LNCaP clone FGC (cell line): ENCODE results near the gene PDZRN3.
A peak's percentile ranks its signal among the peaks of the same experiment; 100 is the strongest.

ENCODE experiments used
- DNase-seq: peaks from one replicate; pipeline ENCODE4 v3.0.0-alpha.2; 2011; ENCODE audit warnings: low read depth
- H3K4me3 ChIP-seq: 2 replicates; pipeline ENCODE4 v1.5.1; 2011; ENCODE audit warnings: mild to moderate bottlenecking, low read depth, low read length, control low read depth
- TF ChIP-seq, protein P1 (sequence below): IDR thresholded peaks from 2 replicates; pipeline ENCODE4 v1.5.1; 2012; ENCODE audit warnings: mild to moderate bottlenecking; ENCODE audit not compliant: control insufficient read depth, insufficient read depth; ENCODE audit errors: extremely low read depth

The PDZRN3 gene

GRCh38 chr3:73546961-73547360, 77.8 kb downstream of the PDZRN3 start:
- DNase-seq, result no peak

GRCh38 chr3:73543412-73543811, 81.3 kb downstream of the PDZRN3 start:
- no peak for DNase-seq
- no peak overlapping the region for H3K4me3 ChIP-seq
- TF ChIP-seq, protein P1, sequence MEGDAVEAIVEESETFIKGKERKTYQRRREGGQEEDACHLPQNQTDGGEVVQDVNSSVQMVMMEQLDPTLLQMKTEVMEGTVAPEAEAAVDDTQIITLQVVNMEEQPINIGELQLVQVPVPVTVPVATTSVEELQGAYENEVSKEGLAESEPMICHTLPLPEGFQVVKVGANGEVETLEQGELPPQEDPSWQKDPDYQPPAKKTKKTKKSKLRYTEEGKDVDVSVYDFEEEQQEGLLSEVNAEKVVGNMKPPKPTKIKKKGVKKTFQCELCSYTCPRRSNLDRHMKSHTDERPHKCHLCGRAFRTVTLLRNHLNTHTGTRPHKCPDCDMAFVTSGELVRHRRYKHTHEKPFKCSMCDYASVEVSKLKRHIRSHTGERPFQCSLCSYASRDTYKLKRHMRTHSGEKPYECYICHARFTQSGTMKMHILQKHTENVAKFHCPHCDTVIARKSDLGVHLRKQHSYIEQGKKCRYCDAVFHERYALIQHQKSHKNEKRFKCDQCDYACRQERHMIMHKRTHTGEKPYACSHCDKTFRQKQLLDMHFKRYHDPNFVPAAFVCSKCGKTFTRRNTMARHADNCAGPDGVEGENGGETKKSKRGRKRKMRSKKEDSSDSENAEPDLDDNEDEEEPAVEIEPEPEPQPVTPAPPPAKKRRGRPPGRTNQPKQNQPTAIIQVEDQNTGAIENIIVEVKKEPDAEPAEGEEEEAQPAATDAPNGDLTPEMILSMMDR, result no peak

More at GRCh38 chr3:73546961-73547360, 77.8 kb downstream of the PDZRN3 start:
- TF ChIP-seq, protein P1, result no peak
- H3K4me3 ChIP-seq, result no peak overlapping the region

DNA sequence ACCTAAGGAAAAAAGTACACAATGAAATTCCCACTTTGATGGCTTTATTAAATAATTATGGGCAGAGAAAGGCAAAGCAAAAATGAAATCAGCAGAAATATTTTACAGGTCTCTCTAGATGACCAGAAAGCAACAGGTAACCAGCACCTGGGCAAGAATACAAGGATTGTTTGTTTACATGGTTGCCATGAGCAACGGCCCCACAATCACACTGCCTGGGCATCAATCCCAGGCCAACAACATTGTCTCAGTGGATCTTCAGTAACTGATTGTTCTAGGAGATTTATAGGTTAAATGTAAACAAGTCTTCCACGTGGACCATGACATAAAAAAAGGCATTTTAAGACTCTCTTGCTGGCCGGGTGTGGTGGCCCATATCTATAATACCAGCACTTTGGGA, 82.6 kb downstream of the PDZRN3 start:
- TF ChIP-seq, protein P1, result no peak
- DNase-seq, result peak; percentile 99

GRCh38 chr3:73540969-73541740, 83.6 kb downstream of the PDZRN3 start:
- no peak for DNase-seq
- TF ChIP-seq, protein P1, result no peak
- H3K4me3 ChIP-seq, result no peak overlapping the region

More for the DNA sequence above, 82.6 kb downstream of the PDZRN3 start:
- peak overlapping the region; percentile 14; the same call in 1 of the 2 replicates for H3K4me3 ChIP-seq

DNA sequence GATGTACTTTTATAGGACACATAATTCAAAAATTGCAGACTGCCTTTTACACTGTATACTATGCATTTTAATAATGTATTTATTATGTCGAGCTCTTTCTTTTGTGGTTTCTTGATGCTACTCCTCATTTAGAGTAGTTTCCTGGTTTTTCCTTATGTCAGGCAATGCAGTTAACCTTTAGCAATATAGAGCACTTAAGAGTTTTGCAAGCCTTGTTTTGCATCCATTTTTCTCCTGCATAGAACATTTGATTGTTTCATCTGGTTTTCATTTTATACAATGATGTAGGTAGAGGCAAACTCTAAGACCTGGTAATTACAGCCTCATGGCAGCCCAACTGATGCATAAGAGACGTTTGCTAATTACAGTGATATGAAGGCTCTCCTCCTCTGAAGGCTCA, 86.3 kb downstream of the PDZRN3 start:
- TF ChIP-seq, protein P1, result no peak
- H3K4me3 ChIP-seq, result no peak overlapping the region
- no peak for DNase-seq

DNA sequence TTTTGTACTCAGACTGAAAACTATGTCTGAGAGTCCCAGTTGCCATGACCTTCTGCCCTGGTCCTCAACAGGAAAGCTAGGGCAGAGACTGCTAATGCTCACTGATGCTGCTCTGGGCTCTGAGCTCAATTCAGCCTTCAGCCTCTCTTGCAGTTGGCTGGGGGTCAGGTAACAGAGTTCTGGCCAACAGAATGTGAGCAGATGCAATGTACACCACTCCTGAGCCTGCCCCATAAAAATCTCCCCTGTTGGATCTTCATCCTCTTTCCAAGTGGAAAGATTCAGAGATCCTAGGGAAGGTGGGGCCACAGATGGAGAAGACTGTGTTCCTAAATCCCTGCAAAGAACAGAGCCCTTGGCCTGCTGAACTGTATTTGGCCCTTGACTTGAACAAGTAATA, 87.8 kb downstream of the PDZRN3 start:
- no peak for DNase-seq
- H3K4me3 ChIP-seq, result no peak overlapping the region
- TF ChIP-seq, protein P1, result no peak
